Lung microvascular endothelial cell (primary cell): Measurements from ENCODE around the gene FAM20C. TPM values are rescaled to one million over a fixed set of nuclear protein-coding genes. Genes with fewer than 3 reads are reported as not detected.
A peak's percentile ranks its signal among the peaks of the same experiment; 100 is the strongest.

Experiments
- DNase-seq, 2 donors: peaks; one replicate each; pipeline versions ENCODE4 v3.0.0 to v3.0.0-alpha.2; 2010; ENCODE audit warnings: low read depth in 2 of 2
- total RNA-seq: library from RNA; depleted of rRNA; stranded (reverse); fragments of >200 nt; gene quantifications from 2 replicates; pipeline ENCODE4 v1.2.1, GENCODE V29; 2014

FAM20C gene
- total RNA-seq, 1 donor from 2014 or later = 0.79 TPM

DNA sequence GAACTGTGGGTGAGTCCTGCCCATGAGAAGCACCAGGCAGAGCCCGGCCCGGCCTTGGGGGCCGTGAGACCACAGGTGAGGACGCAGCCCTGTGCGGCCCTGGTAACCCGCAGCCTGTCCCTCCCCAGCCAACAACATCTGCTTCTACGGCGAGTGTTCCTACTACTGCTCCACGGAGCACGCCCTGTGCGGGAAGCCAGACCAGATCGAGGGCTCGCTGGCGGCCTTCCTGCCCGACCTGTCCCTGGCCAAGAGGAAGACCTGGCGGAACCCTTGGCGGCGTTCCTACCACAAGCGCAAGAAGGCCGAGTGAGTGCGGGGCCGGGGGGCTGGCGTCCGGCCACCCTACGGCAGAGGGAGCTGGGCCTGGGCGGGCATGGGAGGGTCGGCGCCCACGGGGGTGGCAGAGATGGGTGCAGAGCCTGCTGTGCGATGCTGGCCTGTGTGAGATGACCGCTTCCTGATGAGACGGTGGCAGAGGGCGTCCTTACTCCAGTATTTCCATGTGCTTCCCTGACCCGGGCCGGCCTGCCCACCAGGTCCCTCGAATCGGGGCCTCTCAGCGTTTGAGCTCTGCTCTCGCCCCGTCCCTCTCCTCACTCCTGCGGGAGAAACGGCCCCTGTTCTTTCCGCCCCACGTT lies 63.5 kb downstream of the FAM20C start:
- DNase-seq = no peak

DNA sequence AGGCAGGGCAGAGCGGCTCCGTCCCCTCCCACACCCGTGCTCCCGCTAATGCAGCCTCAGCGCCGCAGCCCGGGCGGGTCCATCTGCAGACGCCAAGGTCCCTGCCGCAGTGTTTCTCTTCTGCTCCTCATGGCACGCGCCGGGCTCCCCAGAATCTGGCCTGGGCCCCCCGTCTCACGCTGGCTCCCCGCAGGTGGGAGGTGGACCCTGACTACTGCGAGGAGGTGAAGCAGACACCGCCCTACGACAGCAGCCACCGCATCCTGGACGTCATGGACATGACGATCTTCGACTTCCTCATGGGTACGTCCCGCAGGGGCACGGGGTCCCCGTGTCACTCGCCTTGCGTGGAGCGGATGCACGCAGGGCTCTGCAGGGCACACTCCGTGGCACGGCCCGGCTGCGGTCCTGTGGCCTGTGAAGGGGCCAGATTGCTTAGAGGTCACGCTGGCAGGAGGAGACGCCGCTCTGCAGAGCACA lies 64.1 kb downstream of the FAM20C start:
- no peak for DNase-seq

DNA sequence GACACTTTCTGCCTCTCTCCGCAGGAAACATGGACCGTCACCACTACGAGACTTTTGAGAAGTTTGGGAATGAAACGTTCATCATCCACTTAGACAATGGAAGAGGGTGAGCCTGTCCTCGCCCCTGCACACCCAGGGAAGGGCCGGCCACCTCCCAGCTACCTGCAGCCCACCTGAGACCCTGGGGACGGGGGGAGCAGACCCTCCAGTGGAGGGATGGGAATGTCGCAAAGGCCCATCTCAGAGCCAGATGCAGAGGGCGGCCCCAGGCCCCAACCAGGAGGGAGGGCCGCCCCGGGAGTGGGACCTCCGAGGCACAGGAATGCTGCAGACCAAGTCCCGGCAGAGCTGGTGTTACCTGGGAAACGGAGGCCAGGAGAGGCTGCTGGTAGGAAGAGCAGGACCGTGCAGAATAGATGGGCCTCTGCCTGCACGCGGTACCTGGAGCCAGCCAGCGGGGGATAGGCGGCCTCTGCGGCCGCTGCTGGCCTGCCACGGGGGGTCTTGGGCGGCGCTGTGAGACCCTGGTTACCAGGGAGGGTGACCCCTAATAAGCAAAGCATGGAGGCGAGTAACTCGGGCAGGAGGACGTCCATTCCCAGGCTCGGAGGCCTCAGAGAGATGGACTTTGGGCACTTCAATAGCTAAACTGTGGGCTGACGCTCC lies 64.7 kb downstream of the FAM20C start:
- no peak for DNase-seq

DNA sequence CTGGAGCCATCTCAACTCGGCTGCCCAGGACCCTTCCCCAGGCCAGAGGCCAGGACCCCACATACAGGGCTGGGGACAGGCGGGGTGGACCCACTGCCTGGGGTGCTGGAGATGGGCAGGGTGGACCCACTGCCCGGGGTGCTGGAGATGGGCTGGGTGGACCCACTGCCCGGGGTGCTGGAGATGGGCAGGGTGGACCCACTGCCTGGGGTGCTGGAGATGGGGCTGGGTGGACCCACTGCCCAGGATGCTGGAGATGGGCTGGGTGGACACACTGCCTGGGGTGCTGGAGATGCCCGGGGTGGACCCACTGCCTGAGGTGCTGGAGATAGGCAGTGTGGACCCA lies 65.2 kb downstream of the FAM20C start:
- no peak for DNase-seq

DNA sequence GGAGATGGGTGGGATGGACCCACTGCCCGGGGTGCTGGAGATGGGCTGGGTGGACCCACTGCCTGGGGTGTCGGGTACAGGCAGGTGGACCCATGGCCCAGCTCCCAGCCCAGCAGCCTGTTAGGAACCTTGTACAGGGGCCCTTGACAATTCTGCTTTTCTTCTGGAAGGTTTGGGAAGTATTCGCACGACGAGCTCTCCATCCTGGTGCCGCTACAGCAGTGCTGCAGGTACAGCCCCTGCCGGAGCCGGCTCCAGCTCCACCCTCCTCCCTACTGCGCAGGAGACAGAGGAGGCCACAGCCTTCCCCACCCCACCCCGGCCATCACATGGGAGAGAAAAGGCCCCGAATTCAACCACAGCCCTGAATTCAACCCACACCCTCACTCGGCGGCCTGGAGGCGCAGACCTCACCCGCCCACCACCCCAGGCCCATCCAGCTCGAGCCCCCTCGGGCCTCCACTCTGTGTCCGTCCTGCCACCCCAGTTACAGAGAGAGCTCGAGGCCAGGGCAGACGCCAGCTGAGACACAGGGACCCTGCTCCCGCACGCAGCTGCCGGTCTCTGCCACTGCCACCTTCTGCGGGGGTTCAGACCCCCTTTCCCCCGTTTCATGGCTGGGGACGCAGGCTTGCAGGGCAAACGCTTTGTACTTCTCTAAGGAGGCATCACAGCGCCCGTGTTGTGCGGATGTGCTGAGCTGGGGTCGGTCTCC lies 66.3 kb downstream of the FAM20C start:
- no peak for DNase-seq

DNA sequence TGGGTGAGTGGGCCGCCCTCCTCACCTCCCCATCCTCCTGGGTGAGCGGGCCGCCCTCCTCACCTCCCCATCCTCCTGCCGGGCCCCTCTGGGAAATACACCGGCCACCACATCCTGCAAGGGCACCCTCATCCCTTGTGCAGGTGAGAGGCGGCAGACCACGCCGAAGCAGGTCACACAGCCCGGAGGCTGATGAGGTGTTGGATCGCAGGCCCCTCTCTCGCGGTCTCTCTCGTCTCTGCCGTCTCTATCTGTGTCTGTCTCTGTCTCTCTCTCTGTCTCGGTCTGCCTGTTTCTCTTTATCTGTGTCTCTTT lies 66.8 kb downstream of the FAM20C start:
- DNase-seq = no peak

DNA sequence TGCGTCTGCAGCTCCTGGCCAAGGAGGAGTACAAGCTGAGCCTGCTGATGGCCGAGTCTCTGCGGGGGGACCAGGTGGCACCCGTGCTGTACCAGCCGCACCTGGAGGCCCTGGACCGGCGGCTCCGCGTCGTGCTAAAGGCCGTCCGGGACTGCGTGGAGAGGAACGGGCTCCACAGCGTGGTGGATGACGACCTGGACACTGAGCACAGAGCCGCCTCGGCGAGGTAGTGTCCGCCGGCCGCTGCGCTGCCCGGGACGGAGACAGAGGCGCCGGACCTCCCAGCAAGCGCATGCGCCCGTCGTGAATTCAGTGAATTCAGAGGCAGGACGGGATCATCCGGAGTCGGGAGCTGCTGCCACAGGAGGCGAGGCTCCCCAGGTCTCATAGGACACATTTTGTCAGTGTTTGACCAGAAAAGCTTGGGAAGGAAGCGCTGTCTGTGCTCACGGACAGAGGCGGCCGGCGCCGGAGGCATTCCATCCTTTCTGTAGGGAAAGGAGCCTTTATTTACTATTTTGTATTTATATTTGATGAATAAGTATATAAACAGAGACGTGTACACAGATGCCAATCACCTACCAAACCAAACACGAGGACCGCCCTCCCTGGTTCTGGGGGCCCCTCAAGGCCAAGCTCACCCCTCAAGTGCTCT lies 67.5 kb downstream of the FAM20C start:
- no peak for DNase-seq

DNA sequence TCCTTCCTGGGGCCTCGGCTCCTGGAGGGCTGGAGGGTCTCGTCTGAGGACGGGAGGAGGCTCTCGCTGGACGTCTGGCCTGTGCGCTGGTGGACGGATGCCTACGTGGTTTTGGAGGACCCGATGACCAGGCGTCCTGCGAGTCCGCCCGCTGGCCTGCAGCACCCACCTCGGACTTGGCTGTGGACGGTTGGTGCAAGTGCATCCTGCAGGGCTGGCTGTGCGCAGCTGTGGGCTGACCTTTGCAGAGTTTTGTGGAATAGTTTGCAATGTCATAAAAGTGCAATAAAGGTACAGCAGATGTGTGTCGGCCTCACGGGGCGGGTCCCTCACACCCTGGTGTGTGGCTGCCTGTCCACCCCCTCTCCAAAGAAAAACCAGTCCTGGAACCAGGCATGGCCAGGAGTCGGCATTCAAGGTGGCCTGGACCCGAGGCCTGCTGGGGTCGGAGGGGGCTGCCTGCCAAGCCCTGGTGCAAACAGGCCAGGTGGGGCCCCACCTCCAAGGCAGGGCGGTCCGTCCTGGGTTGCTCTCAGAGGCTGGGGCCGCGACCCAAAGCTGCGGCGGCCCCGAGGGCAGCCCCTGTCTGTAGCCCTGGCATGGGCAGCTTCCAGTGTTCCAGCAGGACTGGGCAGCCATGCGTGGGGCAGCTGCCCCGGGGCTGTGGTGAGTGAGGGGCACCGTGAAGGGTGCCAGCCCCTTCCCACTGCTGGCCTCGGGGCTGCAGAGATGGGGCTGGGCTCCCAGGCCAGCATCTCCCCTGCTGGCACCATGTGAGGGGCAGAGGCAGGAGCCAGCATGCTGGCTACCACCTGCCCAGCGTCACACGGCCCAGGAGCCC lies 68.3 kb downstream of the FAM20C start:
- no peak for DNase-seq

DNA sequence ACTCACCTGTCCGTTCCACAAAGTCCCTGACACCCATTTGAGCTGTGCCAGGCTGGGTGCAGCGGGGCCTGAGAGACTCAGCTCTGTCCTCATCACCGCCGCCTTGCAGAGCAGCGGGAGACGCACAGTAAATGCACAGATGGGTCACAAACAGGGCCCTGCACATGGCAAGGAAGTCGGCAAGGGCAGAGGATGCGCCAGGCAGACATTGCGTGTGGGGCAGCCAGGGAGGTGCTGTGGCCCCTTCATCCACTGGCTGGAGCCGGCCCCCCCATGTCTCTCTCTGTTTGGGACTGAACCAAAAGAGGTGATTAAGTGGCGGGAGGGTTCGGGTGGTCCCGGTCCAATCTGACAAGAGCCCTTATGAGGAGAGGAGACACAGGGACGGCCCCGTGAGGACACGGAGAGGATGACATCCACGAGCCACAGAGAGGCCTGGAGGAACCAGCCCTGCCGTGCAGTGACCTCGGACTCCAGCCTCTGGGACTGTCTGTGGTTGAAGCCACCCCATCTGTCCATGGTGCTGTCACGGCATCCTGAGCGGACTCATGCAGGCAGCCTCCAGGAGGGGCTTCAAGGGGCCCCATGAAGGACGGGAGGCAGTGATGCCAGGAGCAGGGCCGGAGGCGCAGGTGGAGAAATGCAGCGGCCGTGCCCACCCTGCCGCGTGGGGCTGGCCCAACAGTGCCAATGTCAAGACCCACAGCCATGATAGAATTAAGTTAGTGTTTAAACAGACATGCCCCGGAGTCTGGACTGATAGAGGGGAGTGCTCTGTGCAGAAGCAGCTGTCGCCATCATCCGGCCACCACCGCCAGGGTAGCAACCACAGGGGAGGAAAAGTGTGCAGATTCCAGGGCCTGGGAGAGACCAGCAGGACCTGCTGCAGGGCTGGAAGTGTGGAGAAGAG lies 69.2 kb downstream of the FAM20C start:
- peak in 1 of 2 donors; percentile 1 for DNase-seq

DNA sequence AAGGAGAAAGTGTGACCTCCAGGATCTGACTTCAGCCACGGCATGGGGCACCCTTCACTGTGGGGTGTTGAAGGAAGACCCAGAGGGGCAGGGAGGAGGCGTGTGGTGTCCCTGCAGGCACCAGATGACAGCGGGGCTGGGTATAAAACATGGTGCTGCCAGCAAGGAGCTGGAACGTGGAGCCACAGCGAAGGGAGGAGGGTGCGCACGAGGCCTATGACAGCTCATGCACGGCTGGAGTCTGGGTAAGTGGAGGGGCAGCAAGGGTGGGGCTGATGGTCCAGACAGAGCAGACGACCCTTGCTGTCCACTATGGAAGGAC lies 69.8 kb downstream of the FAM20C start:
- DNase-seq = peak in 1 of 2 donors; percentile 4

DNA sequence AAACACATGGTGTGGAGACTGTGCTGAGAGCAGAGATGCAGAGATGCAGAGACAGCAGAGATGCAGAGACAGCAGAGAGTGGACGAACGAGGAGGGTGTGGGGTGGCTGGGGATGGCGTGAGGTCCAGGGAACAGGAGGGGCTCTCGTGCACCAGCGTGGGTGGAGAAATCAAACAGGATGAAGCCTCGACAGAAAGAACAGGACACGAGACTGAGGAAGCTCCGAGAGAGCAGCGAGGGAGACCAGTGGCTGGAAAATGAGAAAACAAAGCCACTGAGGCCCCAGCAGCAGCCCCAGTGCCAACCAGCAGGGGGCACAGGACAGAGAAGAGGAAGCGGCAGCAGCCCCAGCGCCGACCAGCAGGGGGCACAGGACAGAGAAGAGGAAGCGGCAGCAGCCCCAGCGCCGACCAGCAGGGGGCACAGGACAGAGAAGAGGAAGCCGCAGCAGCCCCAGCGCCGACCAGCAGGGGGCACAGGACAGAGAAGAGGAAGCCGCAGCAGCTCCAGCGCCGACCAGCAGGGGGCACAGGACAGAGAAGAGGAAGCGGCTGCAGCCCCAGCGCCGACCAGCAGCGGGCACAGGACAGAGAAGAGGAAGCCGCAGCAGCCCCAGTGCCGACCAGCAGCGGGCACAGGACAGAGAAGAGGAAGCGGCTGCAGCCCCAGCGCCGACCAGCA lies 70.4 kb downstream of the FAM20C start:
- DNase-seq = peak in 1 of 2 donors; percentile 5

DNA sequence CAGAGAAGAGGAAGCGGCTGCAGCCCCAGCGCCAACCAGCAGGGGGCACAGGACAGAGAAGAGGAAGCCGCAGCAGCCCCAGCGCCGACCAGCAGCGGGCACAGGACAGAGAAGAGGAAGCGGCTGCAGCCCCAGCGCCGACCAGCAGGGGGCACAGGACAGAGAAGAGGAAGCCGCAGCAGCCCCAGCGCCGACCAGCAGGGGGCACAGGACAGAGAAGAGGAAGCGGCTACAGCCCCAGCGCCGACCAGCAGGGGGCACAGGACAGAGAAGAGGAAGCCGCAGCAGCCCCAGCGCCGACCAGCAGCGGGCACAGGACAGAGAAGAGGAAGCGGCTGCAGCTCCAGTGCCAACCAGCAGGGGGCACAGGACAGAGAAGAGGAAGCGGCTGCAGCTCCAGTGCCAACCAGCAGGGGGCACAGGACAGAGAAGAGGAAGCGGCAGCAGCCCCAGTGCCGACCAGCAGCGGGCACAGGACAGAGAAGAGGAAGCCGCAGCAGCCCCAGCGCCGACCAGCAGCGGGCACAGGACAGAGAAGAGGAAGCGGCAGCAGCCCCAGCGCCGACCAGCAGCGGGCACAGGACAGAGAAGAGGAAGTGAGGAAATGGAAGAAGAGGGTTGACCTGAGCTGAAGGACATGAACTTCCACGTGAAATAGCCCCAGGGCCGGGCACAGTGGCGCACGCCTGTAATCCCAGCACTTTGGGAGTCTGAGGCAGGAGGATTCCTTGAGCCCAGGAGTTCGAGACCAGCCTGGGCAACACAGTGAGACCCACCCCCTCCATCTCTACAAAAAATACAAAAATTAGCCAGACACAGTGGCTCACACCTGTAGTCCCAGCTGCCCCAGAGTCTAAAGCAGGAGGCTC lies 71.3 kb downstream of the FAM20C start:
- peak in 1 of 2 donors; percentile 35 for DNase-seq

DNA sequence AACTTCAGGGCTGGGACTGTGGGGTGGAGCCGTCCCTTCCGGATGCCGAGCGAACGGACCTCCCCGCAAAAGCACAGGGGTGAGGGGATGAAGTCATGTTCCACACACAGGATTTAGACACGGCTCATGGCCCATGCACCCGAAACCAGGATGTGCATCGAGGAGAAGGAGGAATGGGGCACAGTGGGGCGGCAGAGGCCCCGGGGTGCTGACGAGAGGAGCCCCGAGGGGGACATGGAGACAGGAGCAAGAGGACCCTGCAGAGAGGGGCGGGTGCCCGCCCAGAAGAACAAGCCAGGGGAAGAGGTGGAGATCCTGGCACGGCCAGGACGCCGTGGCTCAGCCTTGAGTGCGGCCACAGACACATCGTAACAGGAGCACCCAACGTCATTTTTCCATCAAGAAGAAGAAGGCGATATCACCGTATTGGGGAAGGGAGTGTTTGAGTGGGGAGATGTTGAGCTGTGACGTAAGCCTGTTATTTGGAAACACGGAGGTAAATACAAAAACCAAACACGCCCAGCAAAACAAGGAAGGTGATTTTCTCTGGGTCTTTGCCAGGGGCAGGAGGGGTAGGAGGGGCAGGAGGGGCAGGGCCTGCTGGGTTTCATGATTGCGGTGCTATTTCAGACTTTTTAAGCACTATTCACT lies 72.3 kb downstream of the FAM20C start:
- DNase-seq = no peak

DNA sequence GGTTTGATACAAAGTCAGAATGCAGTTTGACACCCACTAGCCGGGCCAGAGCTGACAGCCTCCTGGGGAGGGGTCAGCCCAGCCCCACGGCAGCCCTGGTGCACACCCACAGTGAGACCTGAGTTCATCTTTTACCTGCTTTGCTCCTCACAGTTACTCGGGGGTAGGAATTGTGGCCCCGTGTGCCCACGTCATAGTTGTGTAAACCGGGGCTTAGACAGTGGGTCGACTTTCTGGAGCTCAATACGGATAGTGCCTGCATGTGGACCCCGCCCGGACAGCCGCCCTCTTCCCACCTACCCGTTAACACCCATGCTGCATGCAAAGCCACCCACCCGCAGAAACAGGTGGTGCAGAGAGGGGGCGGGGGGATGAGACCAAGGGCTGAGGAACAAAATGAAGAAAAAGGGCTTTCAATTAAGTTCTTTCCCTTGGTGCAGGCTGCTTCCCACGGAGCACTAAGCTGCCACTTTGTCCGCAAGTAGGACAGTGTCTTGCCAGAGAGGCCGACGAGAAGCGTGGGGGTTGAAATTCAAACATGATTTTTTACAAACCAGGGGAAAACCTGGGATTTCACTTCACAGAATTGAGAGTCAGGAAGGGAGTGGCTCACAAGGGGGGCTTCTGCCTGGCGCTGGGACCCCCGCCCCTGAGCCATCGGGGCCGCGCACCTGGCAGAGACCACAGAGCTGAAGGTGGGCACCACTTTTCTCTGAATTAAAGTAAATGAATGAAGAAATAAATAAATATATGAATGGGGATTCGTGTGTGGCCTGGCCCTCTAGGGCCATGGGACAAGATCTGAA lies 73.0 kb downstream of the FAM20C start:
- DNase-seq = no peak

DNA sequence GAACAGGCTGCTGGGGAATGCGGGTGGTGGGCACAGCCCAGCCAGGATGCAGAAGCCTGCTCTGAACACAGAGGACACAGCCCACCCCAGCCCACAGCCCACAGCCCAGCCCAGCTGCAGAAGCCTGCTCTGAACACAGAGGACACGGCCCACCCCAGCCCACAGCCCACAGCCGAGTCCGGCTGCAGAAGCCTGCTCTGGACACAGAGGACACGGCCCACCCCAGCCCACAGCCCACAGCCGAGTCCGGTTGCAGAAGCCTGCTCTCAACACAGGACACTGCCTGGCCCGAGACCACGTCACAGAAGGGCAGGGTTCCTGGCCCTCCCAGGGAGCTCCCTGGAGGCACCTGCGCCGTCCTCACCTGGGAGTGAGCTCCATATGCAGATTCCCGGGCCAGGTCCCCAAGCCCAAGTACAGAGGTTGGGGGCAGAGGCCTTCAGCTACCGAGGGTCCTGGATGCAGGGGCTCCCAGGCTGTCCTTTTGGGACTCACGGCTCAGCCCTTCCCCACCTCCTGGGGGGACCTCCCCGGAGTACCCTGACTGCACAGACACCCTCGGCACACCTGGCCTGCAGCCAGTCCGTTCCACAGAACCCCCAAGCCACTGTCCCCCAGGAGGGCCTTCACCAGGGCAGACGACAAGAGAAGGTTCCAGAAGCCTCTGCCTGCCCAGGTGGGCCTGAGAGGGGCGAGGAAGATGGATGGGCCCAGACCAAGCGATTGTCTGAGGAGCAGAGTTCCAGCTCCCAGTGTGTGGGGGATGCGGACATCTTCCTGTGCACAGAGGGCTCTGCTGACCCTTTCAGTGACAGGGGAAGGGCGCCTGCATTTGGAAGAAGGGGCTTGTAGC lies 73.9 kb downstream of the FAM20C start:
- DNase-seq = no peak
